ENCODE results near the gene TCP1. TPM values are rescaled to one million over a fixed set of nuclear protein-coding genes. Genes with fewer than 3 reads are reported as not detected.
A peak's percentile ranks its signal among the peaks of the same experiment; 100 is the strongest.

The TCP1 gene
- total and polyA plus RNA-seq, 2 of the 13 experiments (the other 11 are each of a cell fraction or from before 2014, with no cell fraction given), result 116 to 553 TPM

GRCh38 chr6:159761873-159762680, 27.3 kb downstream of the TCP1 start, which contains the start of gene ACAT2 (continued):
- no peak for TF ChIP-seq BCLAF1 (IDR thresholded peaks at IDR 0.05)
- no peak; the same call in 1 of the 2 replicates for TF ChIP-seq ZNF780A (CRISPR knock-in tag; IDR thresholded peaks at IDR 0.05)
- TF ChIP-seq ARID5B (CRISPR knock-in tag; IDR thresholded peaks at IDR 0.05), result no peak
- no peak for TF ChIP-seq SNRNP70 (IDR thresholded peaks at IDR 0.05; ENCODE audit: low read depth, low read length)
- no peak for TF ChIP-seq ZNF10 (CRISPR knock-in tag; IDR thresholded peaks at IDR 0.05; ENCODE audit: borderline replicate concordance, low read depth)
- peak; percentile 91; the same call in 1 of the 2 replicates for TF ChIP-seq ZNF788 (CRISPR knock-in tag; IDR thresholded peaks at IDR 0.05; ENCODE audit: borderline replicate concordance)
- peak; percentile 89 for TF ChIP-seq ERF (CRISPR knock-in tag; IDR thresholded peaks at IDR 0.05)
- 0 out of 2 replicates have a peak, but pooled peaks have one; percentile 51 for TF ChIP-seq ZNF878 (CRISPR knock-in tag; IDR thresholded peaks at IDR 0.05)
- TF ChIP-seq ZNF331 (CRISPR knock-in tag; IDR thresholded peaks at IDR 0.05), result peak; percentile 28; the same call in 1 of the 2 replicates
- TF ChIP-seq SRSF4 (IDR thresholded peaks at IDR 0.05; ENCODE audit: low read depth, low read length, poor library complexity, severe bottlenecking), result no peak
- TF ChIP-seq ARID4A (CRISPR knock-in tag; IDR thresholded peaks at IDR 0.05; ENCODE audit: borderline replicate concordance), result peak; percentile 98
- no peak; the same call in none of the 2 replicates for TF ChIP-seq PAXIP1 (CRISPR knock-in tag; conservative IDR thresholded peaks at IDR 0.05)
- no peak for TF ChIP-seq ZSCAN30 (CRISPR knock-in tag; IDR thresholded peaks at IDR 0.05)

Measured in HepG2 (cell line).